Spleen (tissue), 11 donors: Measurements from ENCODE around the gene IQSEC1. TPM values are rescaled to one million over a fixed set of nuclear protein-coding genes. Genes with fewer than 3 reads are reported as not detected.

Source experiments
- DNase-seq: peaks from one replicate; pipeline ENCODE4 v3.0.0-alpha.2; 2020
- H3K27ac ChIP-seq, 8 donors: fragments of 200-600 bp; sonication (generic) in 7 of 8; 1 replicate in 4 of 8; 2 replicates in 4 of 8; pipeline versions ENCODE4 v1.5.0 to v1.8.0; 2016 to 2021; ENCODE audit warnings: inconsistent platforms in 4 of 8, mild to moderate bottlenecking in 4 of 8, moderate library complexity in 1 of 8
- H3K27me3 ChIP-seq, 7 donors: fragments of 200-600 bp; sonication (generic) in 6 of 7; replicated peaks in 1 of 7; 1 replicate in 4 of 7; 2 replicates in 3 of 7; pipeline versions ENCODE4 v1.5.0 to v1.8.0; 2016 to 2021; ENCODE audit warnings: inconsistent platforms in 3 of 7, mild to moderate bottlenecking in 1 of 7
- H3K36me3 ChIP-seq, 6 donors: fragments of 200-600 bp; sonication (generic) in 5 of 6; 1 replicate in 4 of 6; 2 replicates in 2 of 6; pipeline versions ENCODE4 v1.5.0 to v1.8.0; 2016 to 2021; ENCODE audit warnings: inconsistent platforms in 2 of 6
- H3K4me1 ChIP-seq, 6 donors: fragments of 200-600 bp; sonication (generic) in 5 of 6; 1 replicate in 3 of 6; 2 replicates in 3 of 6; pipeline versions ENCODE4 v1.5.0 to v1.8.0; 2016 to 2021; ENCODE audit warnings: inconsistent platforms in 3 of 6
- H3K4me3 ChIP-seq, 8 donors: fragments of 200-600 bp; sonication (generic) in 7 of 8; 1 replicate in 4 of 8; 2 replicates in 4 of 8; pipeline versions ENCODE4 v1.5.0 to v1.8.0; 2016 to 2021; ENCODE audit warnings: inconsistent platforms in 4 of 8, mild to moderate bottlenecking in 4 of 8, moderate library complexity in 2 of 8
- H3K9me3 ChIP-seq, 8 donors: fragments of 200-600 bp; sonication (generic) in 7 of 8; 1 replicate in 4 of 8; 2 replicates in 4 of 8; pipeline versions ENCODE4 v1.5.0 to v1.8.0; 2016 to 2021; ENCODE audit warnings: inconsistent platforms in 4 of 8
- POLR2A ChIP-seq, 3 donors: fragments of 450-650 bp; IDR thresholded peaks; one replicate each; pipeline ENCODE4 v1.5.1; 2017; ENCODE audit warnings: antibody characterized with exemption in 3 of 3, mild to moderate bottlenecking in 1 of 3
- POLR2AphosphoS5 ChIP-seq, 3 donors: sonication (generic); formaldehyde crosslinking; IDR thresholded peaks; one replicate each; pipeline ENCODE4 v1.5.1; 2017; ENCODE audit warnings: antibody characterized with exemption in 3 of 3
- WGBS, 5 donors: extraction: QIAGEN DNeasy Blood & Tissue Kit in 3 of 5; methylation state at CpG; one replicate each; pipeline versions ENCODE4 v1.1.5 to v1.1.7; 2013 to 2018; 5-methylcytosine and 5-hydroxymethylcytosine counted together
- intact Hi-C: fragments of 100-400 bp; cut with DNase I; formaldehyde crosslinking; loops from one replicate; pipeline ENCODE4 v1.15.0; 2023; ENCODE audit warnings: low total_unique reads
- polyA plus RNA-seq, 3 donors: library from polyadenylated mRNA; stranded (reverse); fragments of 200-250 nt; gene quantifications; one replicate each; pipeline ENCODE4 v1.2.1, GENCODE V29; 2013
- total RNA-seq, 7 donors: library from RNA; depleted of rRNA in 3 of 7; stranded (reverse); fragments of >200 nt in 3 of 7; fragmentation: NEBNext Ultra II Directional in 4 of 7; extraction: Animal tissue kit (Norgen Biotek cat#: 25700) in 4 of 7; gene quantifications; one replicate each; pipeline versions ENCODE4 v1.1.0 to v1.2.1, GENCODE V29; 2016 to 2021
- TF ChIP-seq, protein P1 (sequence below), 11 experiments: fragments of 200-600 bp in 7 of 11; fragments of 450-650 bp in 4 of 11; sonication (generic) in 4 of 11; IDR thresholded peaks in 8 of 11; conservative IDR thresholded peaks in 3 of 11; 1 replicate in 7 of 11; 2 replicates in 4 of 11; pipeline versions ENCODE4 v1.4.0 to v1.8.0; 2016 to 2021; ENCODE audit warnings: antibody characterized with exemption in 11 of 11, inconsistent platforms in 4 of 11, mild to moderate bottlenecking in 1 of 11
- donor health status: healthy with polysubstance abuse.
- donor health status: DM: no; HTN: no; CAD: no; lungs with moderate emphysema.
- donor health status: DM: no; HTN: no; CAD: no.
- donor health status: Bipolar disorder and iron deficiency.
- donor health status: healthy.
- donor health status: DM: no; HTN: no; CAD: no.
- donor health status: DM: yes; HTN: yes; CAD: no.

The IQSEC1 gene
- total and polyA plus RNA-seq, 10 donors, result 23.0 to 170 (median 116) TPM

DNA sequence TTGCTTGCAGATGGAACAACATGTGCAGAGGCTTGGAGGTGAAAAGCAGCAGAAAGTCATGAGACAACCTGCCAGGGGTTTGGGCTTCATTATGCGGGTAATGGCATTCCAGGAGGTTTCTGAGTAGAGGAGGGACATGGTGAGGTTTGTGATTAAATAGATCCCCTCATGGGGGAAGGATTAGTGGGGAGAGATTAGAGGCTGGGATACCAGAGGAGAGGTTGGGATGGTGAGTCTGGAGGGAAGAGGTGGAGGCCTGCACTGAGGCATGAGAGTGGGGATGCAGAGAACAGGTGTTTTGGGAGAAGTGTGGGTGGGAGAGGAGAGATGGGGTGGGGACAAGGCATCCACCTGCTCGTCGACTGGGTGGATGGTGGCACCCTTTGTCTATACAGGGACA is 6.8 kb upstream of the IQSEC1 start:
- no peak overlapping the region for H3K4me3 ChIP-seq
- no peaks in the 10 kb centered on the region for H3K36me3 ChIP-seq
- no peak for TF ChIP-seq POLR2AphosphoS5 (IDR thresholded peaks at IDR 0.05)
- TF ChIP-seq, protein P1, sequence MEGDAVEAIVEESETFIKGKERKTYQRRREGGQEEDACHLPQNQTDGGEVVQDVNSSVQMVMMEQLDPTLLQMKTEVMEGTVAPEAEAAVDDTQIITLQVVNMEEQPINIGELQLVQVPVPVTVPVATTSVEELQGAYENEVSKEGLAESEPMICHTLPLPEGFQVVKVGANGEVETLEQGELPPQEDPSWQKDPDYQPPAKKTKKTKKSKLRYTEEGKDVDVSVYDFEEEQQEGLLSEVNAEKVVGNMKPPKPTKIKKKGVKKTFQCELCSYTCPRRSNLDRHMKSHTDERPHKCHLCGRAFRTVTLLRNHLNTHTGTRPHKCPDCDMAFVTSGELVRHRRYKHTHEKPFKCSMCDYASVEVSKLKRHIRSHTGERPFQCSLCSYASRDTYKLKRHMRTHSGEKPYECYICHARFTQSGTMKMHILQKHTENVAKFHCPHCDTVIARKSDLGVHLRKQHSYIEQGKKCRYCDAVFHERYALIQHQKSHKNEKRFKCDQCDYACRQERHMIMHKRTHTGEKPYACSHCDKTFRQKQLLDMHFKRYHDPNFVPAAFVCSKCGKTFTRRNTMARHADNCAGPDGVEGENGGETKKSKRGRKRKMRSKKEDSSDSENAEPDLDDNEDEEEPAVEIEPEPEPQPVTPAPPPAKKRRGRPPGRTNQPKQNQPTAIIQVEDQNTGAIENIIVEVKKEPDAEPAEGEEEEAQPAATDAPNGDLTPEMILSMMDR (IDR thresholded peaks at IDR 0.05 in 8 of 11, conservative IDR thresholded peaks at IDR 0.05 in 3 of 11), result no peak
- TF ChIP-seq POLR2A (IDR thresholded peaks at IDR 0.05), result no peak
- intact Hi-C loops, result no loop called here
- H3K27ac ChIP-seq, result no peak overlapping the region
- WGBS, 5 donors, result 81 to 92% (median 92%) methylated on average over 3 of the region's 3 CpGs
- H3K27me3 ChIP-seq, result peaks cover 0 to 15% (median 0%) of the 10 kb centered on the region in 7 donors
- no peak for DNase-seq
- no peaks in the 10 kb centered on the region for H3K9me3 ChIP-seq
- peaks cover 4 to 72% (median 37%) of the 10 kb centered on the region in 6 donors for H3K4me1 ChIP-seq

DNA sequence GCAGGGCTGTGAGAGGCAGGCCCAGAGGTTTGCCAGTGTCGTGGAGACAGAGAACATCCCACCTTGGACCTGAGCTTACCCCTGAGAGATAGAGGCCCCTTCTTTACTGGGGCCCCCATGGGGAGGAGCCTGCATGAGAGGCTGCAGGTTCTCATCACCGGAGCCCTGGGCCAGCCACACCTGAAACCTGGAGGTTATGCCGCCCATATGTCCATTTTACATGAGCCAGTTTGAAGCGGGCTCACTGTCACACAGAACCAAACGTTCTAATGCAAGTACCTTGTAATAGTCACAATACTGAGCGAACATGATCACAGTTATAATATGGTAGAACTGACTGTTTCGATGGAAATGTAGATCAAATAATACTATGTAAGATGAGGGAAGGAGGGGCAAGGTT is 6.3 kb upstream of the IQSEC1 start:
- Histone ChIP-seq H3K27ac (no peak overlapping the region), H3K9me3 (no peaks in the 10 kb centered on the region), H3K27me3 (peaks cover 0 to 20% (median 0%) of the 10 kb centered on the region in 7 donors), H3K4me3 (no peak overlapping the region), H3K4me1 (peaks cover 4 to 66% (median 32%) of the 10 kb centered on the region in 6 donors), H3K36me3 (no peaks in the 10 kb centered on the region)
- DNase-seq, result no peak
- intact Hi-C loops, result no loop called here
- 92 to 96% (median 94%) methylated on average over 6 to 7 of the region's 7 CpGs for WGBS, 5 donors
- no peak for TF ChIP-seq POLR2AphosphoS5 (IDR thresholded peaks at IDR 0.05)
- TF ChIP-seq, protein P1 (IDR thresholded peaks at IDR 0.05 in 8 of 11, conservative IDR thresholded peaks at IDR 0.05 in 3 of 11), result no peak
- no peak for TF ChIP-seq POLR2A (IDR thresholded peaks at IDR 0.05)

DNA sequence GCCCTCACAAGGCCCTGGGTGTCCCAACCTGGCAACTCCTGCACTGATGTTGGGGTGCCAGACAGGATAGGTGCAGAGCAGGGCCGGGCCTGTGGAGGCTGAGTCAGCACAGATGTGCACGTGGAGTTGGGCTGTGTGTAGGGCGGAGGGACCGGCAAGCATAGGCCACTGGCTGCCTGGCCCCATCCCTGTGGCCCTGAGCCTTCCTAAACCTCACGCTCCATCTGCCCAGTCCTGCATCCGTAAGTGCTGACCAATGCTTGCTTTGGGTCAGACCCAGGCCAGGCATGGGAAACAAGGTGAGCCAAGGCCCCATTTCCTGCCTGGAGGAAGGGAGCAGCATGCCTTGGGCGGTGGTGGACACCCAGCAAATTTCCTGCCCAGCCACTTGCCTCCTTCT is 5.8 kb upstream of the IQSEC1 start:
- intact Hi-C loops, result no loop called here
- DNase-seq, result no peak
- peaks cover 0 to 25% (median 2%) of the 10 kb centered on the region in 7 donors for H3K27me3 ChIP-seq
- no peak overlapping the region for H3K27ac ChIP-seq
- H3K4me1 ChIP-seq, result peaks cover 4 to 64% (median 28%) of the 10 kb centered on the region in 6 donors
- TF ChIP-seq, protein P1 (IDR thresholded peaks at IDR 0.05 in 8 of 11, conservative IDR thresholded peaks at IDR 0.05 in 3 of 11), result no peak
- TF ChIP-seq POLR2A (IDR thresholded peaks at IDR 0.05) (no peak), POLR2AphosphoS5 (IDR thresholded peaks at IDR 0.05) (no peak)
- no peaks in the 10 kb centered on the region for H3K36me3 ChIP-seq
- H3K4me3 ChIP-seq, result no peak overlapping the region
- H3K9me3 ChIP-seq, result no peaks in the 10 kb centered on the region
- WGBS, 5 donors, result 37 to 73% (median 72%) methylated on average over 2 to 7 of the region's 7 CpGs

DNA sequence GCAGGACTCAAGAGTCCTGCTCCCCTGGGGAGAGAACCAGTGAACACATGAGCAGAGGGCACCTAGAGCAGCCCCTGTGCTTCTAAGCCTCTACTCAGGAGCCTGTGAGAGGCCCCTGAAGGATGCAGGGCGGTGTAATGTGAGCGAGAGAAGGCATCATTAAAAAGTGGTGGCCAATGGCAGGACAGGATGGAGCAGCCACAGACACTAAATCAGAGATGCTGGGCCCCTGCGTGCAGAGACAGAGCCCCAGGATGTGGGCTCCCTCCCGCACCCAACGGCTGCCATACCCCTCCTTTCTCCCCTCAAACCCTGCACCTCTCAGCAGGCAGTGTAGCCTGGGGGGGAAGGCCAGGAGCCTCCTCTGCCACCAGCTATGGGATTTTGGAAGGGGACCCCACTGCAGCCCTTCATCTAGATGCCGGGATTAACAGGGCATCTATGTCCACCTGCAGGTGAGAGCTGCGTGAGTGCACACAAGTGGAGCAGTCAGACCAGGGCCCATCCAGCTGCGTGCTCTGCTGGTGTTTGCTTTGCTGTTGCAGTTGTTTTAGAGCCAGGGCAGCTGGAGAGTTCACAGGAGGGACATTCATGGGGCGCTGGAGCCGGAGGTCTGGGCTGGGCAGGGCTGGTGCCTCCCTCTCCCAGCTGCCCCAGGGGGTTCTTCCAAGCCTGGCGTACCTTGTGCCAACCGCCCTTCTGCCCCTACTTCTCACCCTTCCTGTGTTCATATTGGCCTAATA is 5.1 kb upstream of the IQSEC1 start:
- no peaks in the 10 kb centered on the region for H3K9me3 ChIP-seq
- DNase-seq, result no peak
- H3K27me3 ChIP-seq, result peaks cover 0 to 32% (median 9%) of the 10 kb centered on the region in 7 donors
- intact Hi-C loops, result no loop called here
- WGBS, 5 donors, result 65 to 80% (median 76%) methylated on average over 11 to 12 of the region's 12 CpGs
- no peaks in the 10 kb centered on the region for H3K36me3 ChIP-seq
- no peak overlapping the region for H3K27ac ChIP-seq
- TF ChIP-seq, protein P1 (IDR thresholded peaks at IDR 0.05 in 8 of 11, conservative IDR thresholded peaks at IDR 0.05 in 3 of 11), result no peak
- TF ChIP-seq POLR2AphosphoS5 (IDR thresholded peaks at IDR 0.05) (no peak), POLR2A (IDR thresholded peaks at IDR 0.05) (no peak)
- peaks cover 4 to 64% (median 27%) of the 10 kb centered on the region in 6 donors for H3K4me1 ChIP-seq
- no peak overlapping the region for H3K4me3 ChIP-seq
